ENCODE data around the gene SPSB4. TPM values are rescaled to one million over a fixed set of nuclear protein-coding genes. Genes with fewer than 3 reads are reported as not detected.

Gene SPSB4
- total RNA-seq, 1 donor from 2014 or later: 12.0 TPM

DNA sequence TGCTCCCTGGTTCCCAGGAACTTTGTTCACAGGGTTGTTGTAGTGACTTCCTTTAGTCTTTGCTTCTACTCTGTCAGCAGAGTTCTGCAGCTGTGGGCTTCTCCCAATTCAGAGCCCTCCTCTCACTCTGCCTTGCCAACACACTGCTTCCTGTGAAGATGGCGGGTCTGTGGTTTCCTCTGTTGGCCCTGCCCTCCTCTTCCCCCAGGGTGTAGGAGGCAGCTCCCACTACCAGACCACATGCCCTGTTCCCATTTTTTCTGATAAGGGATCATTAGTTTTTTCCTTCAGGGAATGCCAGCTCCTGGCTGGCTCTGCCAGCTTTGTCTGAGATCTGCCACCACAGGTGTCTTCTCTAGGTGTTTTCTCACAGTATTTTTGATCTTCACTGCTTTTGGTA lies 12.7 kb downstream of the SPSB4 start:
- no peak overlapping the region for H3K27ac ChIP-seq (ENCODE audit: low read depth, low read length)
- no peak overlapping the region for H3K9ac ChIP-seq (ENCODE audit: low read depth in 1 of 3, low read length in 3 of 3)
- H3K36me3 ChIP-seq (ENCODE audit: control insufficient read depth in 3 of 3, insufficient read depth in 3 of 3, low read length in 3 of 3): no peaks in the 10 kb centered on the region
- H3K4me3 ChIP-seq (ENCODE audit: low read length in 3 of 3): no peak overlapping the region
- no peaks in the 10 kb centered on the region for H3K27me3 ChIP-seq (ENCODE audit: control insufficient read depth in 3 of 3, insufficient read depth in 3 of 3, low read length in 3 of 3)
- H3K9me3 ChIP-seq (ENCODE audit: control insufficient read depth in 3 of 3, low read length in 3 of 3): no peaks in the 10 kb centered on the region
- H3K4me1 ChIP-seq (ENCODE audit: control insufficient read depth in 3 of 3, insufficient read depth in 3 of 3, low read length in 3 of 3): peaks cover 0 to 10% (median 0%) of the 10 kb centered on the region in 3 donors

- no peaks in the 10 kb centered on the region for H3K36me3 ChIP-seq (ENCODE audit: control insufficient read depth in 3 of 3, insufficient read depth in 3 of 3, low read length in 3 of 3)
- no peaks in the 10 kb centered on the region for H3K27me3 ChIP-seq (ENCODE audit: control insufficient read depth in 3 of 3, insufficient read depth in 3 of 3, low read length in 3 of 3)
- no peak overlapping the region for H3K27ac ChIP-seq (ENCODE audit: low read depth, low read length)
- H3K4me3 ChIP-seq (ENCODE audit: low read length in 3 of 3): no peak overlapping the region
- no peak overlapping the region for H3K9ac ChIP-seq (ENCODE audit: low read depth in 1 of 3, low read length in 3 of 3)
- H3K9me3 ChIP-seq (ENCODE audit: control insufficient read depth in 3 of 3, low read length in 3 of 3): no peaks in the 10 kb centered on the region
- peaks cover 0 to 10% (median 0%) of the 10 kb centered on the region in 3 donors for H3K4me1 ChIP-seq (ENCODE audit: control insufficient read depth in 3 of 3, insufficient read depth in 3 of 3, low read length in 3 of 3)
These were observed 13.2 kb downstream of the SPSB4 start for GRCh38 chr3:141064255-141064926.

GRCh38 chr3:141065258-141065657 lies 14.1 kb downstream of the SPSB4 start:
- H3K9me3 ChIP-seq (ENCODE audit: control insufficient read depth in 3 of 3, low read length in 3 of 3): no peaks in the 10 kb centered on the region
- H3K9ac ChIP-seq (ENCODE audit: low read depth in 1 of 3, low read length in 3 of 3): no peak overlapping the region
- H3K36me3 ChIP-seq (ENCODE audit: control insufficient read depth in 3 of 3, insufficient read depth in 3 of 3, low read length in 3 of 3): no peaks in the 10 kb centered on the region
- H3K4me3 ChIP-seq (ENCODE audit: low read length in 3 of 3): no peak overlapping the region
- no peak overlapping the region for H3K27ac ChIP-seq (ENCODE audit: low read depth, low read length)
- H3K4me1 ChIP-seq (ENCODE audit: control insufficient read depth in 3 of 3, insufficient read depth in 3 of 3, low read length in 3 of 3): peaks cover 0 to 10% (median 0%) of the 10 kb centered on the region in 3 donors
- no peaks in the 10 kb centered on the region for H3K27me3 ChIP-seq (ENCODE audit: control insufficient read depth in 3 of 3, insufficient read depth in 3 of 3, low read length in 3 of 3)

DNA sequence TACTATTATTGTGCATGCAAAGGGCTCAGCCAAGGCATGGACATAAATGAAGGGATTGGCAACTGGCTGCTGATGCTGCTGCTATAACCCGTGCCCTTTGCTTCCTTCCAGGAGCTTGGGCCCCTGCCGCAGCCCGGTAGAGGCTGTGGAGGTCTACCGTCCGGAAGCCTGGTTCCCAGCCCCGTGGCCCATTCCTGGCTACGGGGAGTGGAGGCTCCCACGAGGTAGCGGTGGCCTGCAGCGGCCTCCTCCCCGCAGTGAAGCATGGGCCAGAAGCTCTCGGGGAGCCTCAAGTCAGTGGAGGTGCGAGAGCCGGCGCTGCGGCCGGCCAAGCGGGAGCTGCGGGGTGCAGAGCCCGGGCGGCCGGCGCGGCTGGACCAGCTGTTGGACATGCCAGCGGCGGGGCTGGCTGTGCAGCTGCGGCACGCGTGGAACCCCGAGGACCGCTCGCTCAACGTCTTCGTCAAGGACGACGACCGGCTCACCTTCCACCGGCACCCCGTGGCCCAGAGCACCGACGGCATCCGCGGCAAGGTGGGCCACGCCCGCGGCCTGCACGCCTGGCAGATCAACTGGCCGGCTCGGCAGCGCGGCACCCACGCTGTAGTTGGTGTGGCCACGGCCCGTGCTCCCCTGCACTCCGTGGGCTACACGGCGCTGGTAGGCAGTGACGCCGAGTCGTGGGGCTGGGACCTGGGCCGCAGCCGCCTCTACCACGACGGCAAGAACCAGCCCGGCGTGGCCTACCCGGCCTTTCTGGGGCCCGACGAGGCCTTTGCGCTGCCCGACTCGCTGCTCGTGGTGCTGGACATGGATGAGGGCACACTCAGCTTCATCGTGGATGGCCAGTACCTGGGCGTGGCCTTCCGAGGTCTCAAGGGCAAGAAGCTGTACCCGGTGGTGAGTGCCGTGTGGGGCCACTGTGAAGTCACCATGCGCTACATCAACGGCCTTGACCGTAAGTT lies 15.0 kb downstream of the SPSB4 start:
- Histone ChIP-seq H3K9me3 (ENCODE audit: control insufficient read depth in 3 of 3, low read length in 3 of 3) (no peaks in the 10 kb centered on the region), H3K4me3 (ENCODE audit: low read length in 3 of 3) (no peak overlapping the region), H3K9ac (ENCODE audit: low read depth in 1 of 3, low read length in 3 of 3) (no peak overlapping the region), H3K27ac (ENCODE audit: low read depth, low read length) (no peak overlapping the region), H3K36me3 (ENCODE audit: control insufficient read depth in 3 of 3, insufficient read depth in 3 of 3, low read length in 3 of 3) (no peaks in the 10 kb centered on the region), H3K4me1 (ENCODE audit: control insufficient read depth in 3 of 3, insufficient read depth in 3 of 3, low read length in 3 of 3) (peaks cover 0 to 10% (median 0%) of the 10 kb centered on the region in 3 donors), H3K27me3 (ENCODE audit: control insufficient read depth in 3 of 3, insufficient read depth in 3 of 3, low read length in 3 of 3) (no peaks in the 10 kb centered on the region)

DNA sequence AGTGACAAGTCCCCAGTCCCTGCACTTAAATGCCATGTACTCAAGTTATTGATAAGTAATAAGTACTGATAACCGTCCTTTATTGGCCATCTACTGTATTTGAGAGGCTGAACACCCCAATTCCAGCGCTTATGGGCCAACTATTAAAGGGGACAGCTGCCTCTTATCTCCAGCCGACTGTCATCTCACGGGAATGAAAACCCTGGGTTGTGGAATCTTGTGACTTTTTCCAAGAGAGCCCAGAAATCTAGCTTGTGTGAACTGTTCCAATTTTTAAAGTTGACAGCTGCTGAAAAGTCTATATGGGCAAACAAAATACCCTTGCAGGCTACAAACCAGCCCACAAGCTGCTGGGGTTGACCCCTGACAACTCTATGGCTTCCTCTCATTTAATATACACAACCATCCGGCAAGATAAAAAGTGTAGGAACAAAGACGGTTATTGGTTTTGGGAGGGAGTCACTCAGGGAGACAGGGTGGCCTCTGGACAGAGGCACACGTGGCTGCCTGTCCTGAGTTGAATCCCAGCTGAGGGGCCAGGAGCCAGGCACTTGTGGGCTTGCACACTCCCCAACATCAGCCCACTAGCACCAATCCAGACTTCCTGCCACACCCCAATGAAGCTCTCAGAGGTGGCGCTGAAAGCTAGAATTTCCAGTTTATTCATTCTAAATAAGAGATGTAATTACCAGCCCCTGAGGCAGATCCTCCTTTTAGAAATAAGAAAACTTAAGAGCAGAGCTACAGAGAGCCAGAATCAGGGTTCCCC lies 16.2 kb downstream of the SPSB4 start:
- peaks cover 0 to 10% (median 3%) of the 10 kb centered on the region in 3 donors for H3K4me1 ChIP-seq (ENCODE audit: control insufficient read depth in 3 of 3, insufficient read depth in 3 of 3, low read length in 3 of 3)
- no peaks in the 10 kb centered on the region for H3K36me3 ChIP-seq (ENCODE audit: control insufficient read depth in 3 of 3, insufficient read depth in 3 of 3, low read length in 3 of 3)
- H3K4me3 ChIP-seq (ENCODE audit: low read length in 3 of 3): no peak overlapping the region
- no peak overlapping the region for H3K9ac ChIP-seq (ENCODE audit: low read depth in 1 of 3, low read length in 3 of 3)
- H3K27ac ChIP-seq (ENCODE audit: low read depth, low read length): no peak overlapping the region
- H3K27me3 ChIP-seq (ENCODE audit: control insufficient read depth in 3 of 3, insufficient read depth in 3 of 3, low read length in 3 of 3): no peaks in the 10 kb centered on the region
- H3K9me3 ChIP-seq (ENCODE audit: control insufficient read depth in 3 of 3, low read length in 3 of 3): no peaks in the 10 kb centered on the region

DNA sequence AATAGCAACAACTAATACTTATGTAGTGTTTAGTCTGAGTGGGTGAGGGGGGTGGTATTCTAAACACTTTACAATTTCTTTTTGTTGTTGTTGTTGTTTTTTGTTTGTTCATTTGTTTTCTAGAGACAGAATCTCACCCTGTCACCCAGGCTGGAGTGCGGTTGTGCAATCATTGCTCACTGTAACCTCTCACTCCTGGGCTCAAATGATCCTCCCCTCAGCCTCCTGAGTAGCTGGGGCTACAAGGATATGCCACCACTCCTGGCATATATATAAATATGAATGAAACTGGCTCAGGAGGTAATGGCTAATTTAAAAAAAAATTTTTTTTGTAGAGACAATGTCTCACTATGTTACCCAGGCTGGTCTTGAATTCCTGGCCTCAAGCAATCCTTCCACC lies 19.1 kb downstream of the SPSB4 start:
- H3K4me3 ChIP-seq (ENCODE audit: low read length in 3 of 3): no peak overlapping the region
- H3K27me3 ChIP-seq (ENCODE audit: control insufficient read depth in 3 of 3, insufficient read depth in 3 of 3, low read length in 3 of 3): no peaks in the 10 kb centered on the region
- peaks cover 0 to 3% (median 0%) of the 10 kb centered on the region in 3 donors for H3K4me1 ChIP-seq (ENCODE audit: control insufficient read depth in 3 of 3, insufficient read depth in 3 of 3, low read length in 3 of 3)
- H3K9me3 ChIP-seq (ENCODE audit: control insufficient read depth in 3 of 3, low read length in 3 of 3): no peaks in the 10 kb centered on the region
- H3K9ac ChIP-seq (ENCODE audit: low read depth in 1 of 3, low read length in 3 of 3): no peak overlapping the region
- no peak overlapping the region for H3K27ac ChIP-seq (ENCODE audit: low read depth, low read length)
- H3K36me3 ChIP-seq (ENCODE audit: control insufficient read depth in 3 of 3, insufficient read depth in 3 of 3, low read length in 3 of 3): no peaks in the 10 kb centered on the region

- Histone ChIP-seq H3K27ac (ENCODE audit: low read depth, low read length) (no peak overlapping the region), H3K9me3 (ENCODE audit: control insufficient read depth in 3 of 3, low read length in 3 of 3) (no peaks in the 10 kb centered on the region), H3K36me3 (ENCODE audit: control insufficient read depth in 3 of 3, insufficient read depth in 3 of 3, low read length in 3 of 3) (no peaks in the 10 kb centered on the region), H3K4me1 (ENCODE audit: control insufficient read depth in 3 of 3, insufficient read depth in 3 of 3, low read length in 3 of 3) (peaks cover 0 to 3% (median 1%) of the 10 kb centered on the region in 3 donors), H3K27me3 (ENCODE audit: control insufficient read depth in 3 of 3, insufficient read depth in 3 of 3, low read length in 3 of 3) (no peaks in the 10 kb centered on the region), H3K9ac (ENCODE audit: low read depth in 1 of 3, low read length in 3 of 3) (no peak overlapping the region), H3K4me3 (ENCODE audit: low read length in 3 of 3) (no peak overlapping the region)
These were observed 19.7 kb downstream of the SPSB4 start for GRCh38 chr3:141070727-141071357.

GRCh38 chr3:141071681-141072260 lies 20.6 kb downstream of the SPSB4 start:
- H3K4me3 ChIP-seq (ENCODE audit: low read length in 3 of 3): no peak overlapping the region
- no peak overlapping the region for H3K9ac ChIP-seq (ENCODE audit: low read depth in 1 of 3, low read length in 3 of 3)
- H3K9me3 ChIP-seq (ENCODE audit: control insufficient read depth in 3 of 3, low read length in 3 of 3): no peaks in the 10 kb centered on the region
- peaks cover 9 to 12% (median 11%) of the 10 kb centered on the region in 3 donors for H3K4me1 ChIP-seq (ENCODE audit: control insufficient read depth in 3 of 3, insufficient read depth in 3 of 3, low read length in 3 of 3)
- H3K27me3 ChIP-seq (ENCODE audit: control insufficient read depth in 3 of 3, insufficient read depth in 3 of 3, low read length in 3 of 3): no peaks in the 10 kb centered on the region
- no peak overlapping the region for H3K27ac ChIP-seq (ENCODE audit: low read depth, low read length)
- no peaks in the 10 kb centered on the region for H3K36me3 ChIP-seq (ENCODE audit: control insufficient read depth in 3 of 3, insufficient read depth in 3 of 3, low read length in 3 of 3)

DNA sequence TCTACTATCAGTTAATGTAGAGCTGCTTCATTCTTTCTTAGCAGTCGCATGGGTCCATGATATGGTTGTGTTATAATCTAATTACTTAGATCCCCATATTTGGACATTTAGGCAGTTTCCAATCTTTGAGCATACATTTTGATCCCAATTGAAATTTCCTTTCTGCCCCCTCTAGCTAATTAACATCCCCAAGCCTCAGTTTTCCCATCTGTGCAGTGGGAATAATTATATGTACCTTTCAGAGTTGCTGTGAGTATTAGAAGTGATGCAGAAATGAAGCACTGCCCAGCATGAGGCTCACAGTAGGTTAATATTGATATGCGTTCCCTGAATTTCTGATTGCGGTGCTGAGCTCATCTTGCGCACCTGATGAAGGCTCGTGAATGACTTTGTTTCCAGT lies 21.8 kb downstream of the SPSB4 start:
- Histone ChIP-seq H3K4me3 (ENCODE audit: low read length in 3 of 3) (no peak overlapping the region), H3K27me3 (ENCODE audit: control insufficient read depth in 3 of 3, insufficient read depth in 3 of 3, low read length in 3 of 3) (no peaks in the 10 kb centered on the region), H3K9ac (ENCODE audit: low read depth in 1 of 3, low read length in 3 of 3) (no peak overlapping the region), H3K27ac (ENCODE audit: low read depth, low read length) (no peak overlapping the region), H3K36me3 (ENCODE audit: control insufficient read depth in 3 of 3, insufficient read depth in 3 of 3, low read length in 3 of 3) (no peaks in the 10 kb centered on the region), H3K9me3 (ENCODE audit: control insufficient read depth in 3 of 3, low read length in 3 of 3) (no peaks in the 10 kb centered on the region), H3K4me1 (ENCODE audit: control insufficient read depth in 3 of 3, insufficient read depth in 3 of 3, low read length in 3 of 3) (peaks cover 19 to 24% (median 22%) of the 10 kb centered on the region in 3 donors)

Data from skeletal muscle tissue (tissue), 4 donors.